ENCODE results near the gene CEP63. TPM values are rescaled to one million over a fixed set of nuclear protein-coding genes. Genes with fewer than 3 reads are reported as not detected.

Gene CEP63
- total RNA-seq, 2 experiments from 2014 or later: 13.2 to 15.1 TPM

GRCh38 chr3:134494495-134494894 lies 8.6 kb downstream of the CEP63 start:
- peaks cover 80% of the 10 kb centered on the region for H3K4me1 Mint-ChIP-seq (ENCODE audit: low read depth)
- POLR2A ChIA-PET: interaction anchor here (2.5 kb wide), 1 partner anchor 9 kb away, joined by 7 read pairs; the partner anchor contains the start of genes ANAPC13 and CEP63
- intact Hi-C loops (cut with DNase I, micrococcal nuclease): loop anchor here in 1 of 2 experiments (5.0 kb wide), 1 partner anchor 187 kb away; no protein-coding TSS in a partner anchor

GRCh38 chr3:134495980-134496379 lies 10.1 kb downstream of the CEP63 start:
- H3K9me3 Mint-ChIP-seq: peaks cover 4% of the 10 kb centered on the region
- no peaks in the 10 kb centered on the region for H3K4me1 ChIP-seq (ENCODE audit: insufficient read depth, low read length)
- H3K4me3 Mint-ChIP-seq: no peak overlapping the region
- no peak overlapping the region for H3K27ac ChIP-seq (ENCODE audit: low read depth in 1 of 2, low read length in 2 of 2)
- ATAC-seq (ENCODE audit: poor library complexity): no peak
- no peaks in the 10 kb centered on the region for H3K27me3 ChIP-seq (ENCODE audit: control insufficient read depth in 1 of 2, insufficient read depth in 2 of 2, low read length in 2 of 2)
- no peak for TF ChIP-seq CTCF (IDR thresholded peaks at IDR 0.05)
- DNase-seq: no peak
- H3K9me3 ChIP-seq (ENCODE audit: control insufficient read depth in 1 of 2, insufficient read depth in 1 of 2, low read length in 2 of 2): no peaks in the 10 kb centered on the region
- no peaks in the 10 kb centered on the region for H3K27me3 Mint-ChIP-seq
- ChIA-PET POLR2A (interaction anchor here (2.5 kb wide), 1 partner anchor 10 kb away, joined by 7 read pairs; the partner anchor contains the start of genes ANAPC13 and CEP63), CTCF (no interaction called here)
- no peak overlapping the region for H3K4me3 ChIP-seq (ENCODE audit: low read length)
- H3K4me1 Mint-ChIP-seq (ENCODE audit: low read depth): peaks cover 76% of the 10 kb centered on the region
- intact Hi-C loops (cut with DNase I, micrococcal nuclease): no loop called here
- peaks cover 60% of the 10 kb centered on the region for H3K36me3 Mint-ChIP-seq (ENCODE audit: low read depth)
- peaks cover 14% of the 10 kb centered on the region for H3K36me3 ChIP-seq (ENCODE audit: insufficient read depth, low read length)
- no peak overlapping the region for H3K27ac Mint-ChIP-seq

More at GRCh38 chr3:134494495-134494894, 8.6 kb downstream of the CEP63 start:
- Histone ChIP-seq H3K9me3 (ENCODE audit: control insufficient read depth in 1 of 2, insufficient read depth in 1 of 2, low read length in 2 of 2) (no peaks in the 10 kb centered on the region), H3K4me1 (ENCODE audit: insufficient read depth, low read length) (no peaks in the 10 kb centered on the region), H3K4me3 (ENCODE audit: low read length) (no peak overlapping the region), H3K36me3 (ENCODE audit: insufficient read depth, low read length) (peaks cover 14% of the 10 kb centered on the region), H3K27ac (ENCODE audit: low read depth in 1 of 2, low read length in 2 of 2) (no peak overlapping the region), H3K27me3 (ENCODE audit: control insufficient read depth in 1 of 2, insufficient read depth in 2 of 2, low read length in 2 of 2) (no peaks in the 10 kb centered on the region)
- no peak for ATAC-seq (ENCODE audit: poor library complexity)
- Mint-ChIP-seq H3K36me3 (ENCODE audit: low read depth) (peaks cover 48% of the 10 kb centered on the region), H3K27ac (no peak overlapping the region), H3K27me3 (no peaks in the 10 kb centered on the region), H3K9me3 (no peaks in the 10 kb centered on the region), H3K4me3 (no peak overlapping the region)
- no peak for TF ChIP-seq CTCF (IDR thresholded peaks at IDR 0.05)
- no peak for DNase-seq
- CTCF ChIA-PET: no interaction called here

- H3K27ac ChIP-seq (ENCODE audit: low read depth in 1 of 2, low read length in 2 of 2): no peak overlapping the region
- ATAC-seq (ENCODE audit: poor library complexity) (no peak), DNase-seq (no peak)
- peaks cover 14% of the 10 kb centered on the region for H3K36me3 ChIP-seq (ENCODE audit: insufficient read depth, low read length)
- H3K4me1 Mint-ChIP-seq (ENCODE audit: low read depth): peaks cover 76% of the 10 kb centered on the region
- no peaks in the 10 kb centered on the region for H3K27me3 Mint-ChIP-seq
- no peak overlapping the region for H3K27ac Mint-ChIP-seq
- peaks cover 7% of the 10 kb centered on the region for H3K9me3 Mint-ChIP-seq
- ChIA-PET POLR2A (interaction anchor here (2.5 kb wide), 1 partner anchor 11 kb away, joined by 7 read pairs; the partner anchor contains the start of genes ANAPC13 and CEP63), CTCF (no interaction called here)
- no peaks in the 10 kb centered on the region for H3K27me3 ChIP-seq (ENCODE audit: control insufficient read depth in 1 of 2, insufficient read depth in 2 of 2, low read length in 2 of 2)
- H3K36me3 Mint-ChIP-seq (ENCODE audit: low read depth): peaks cover 66% of the 10 kb centered on the region
- no peaks in the 10 kb centered on the region for H3K4me1 ChIP-seq (ENCODE audit: insufficient read depth, low read length)
- H3K4me3 Mint-ChIP-seq: no peak overlapping the region
- TF ChIP-seq CTCF (IDR thresholded peaks at IDR 0.05): no peak
- H3K4me3 ChIP-seq (ENCODE audit: low read length): no peak overlapping the region
- intact Hi-C loops (cut with DNase I, micrococcal nuclease): no loop called here
- no peaks in the 10 kb centered on the region for H3K9me3 ChIP-seq (ENCODE audit: control insufficient read depth in 1 of 2, insufficient read depth in 1 of 2, low read length in 2 of 2)
Measured at GRCh38 chr3:134496471-134497071, 10.7 kb downstream of the CEP63 start.

Data from CD4-positive, alpha-beta T cell (primary cell).